PC-9 (cell line): Measurements from ENCODE around the gene CAND1. TPM values are rescaled to one million over a fixed set of nuclear protein-coding genes. Genes with fewer than 3 reads are reported as not detected.

Experiments
- BruUV-seq: library from RNA; stranded (reverse); fragments of 400-500 nt; replicated peaks from 2 replicates; lab custom pipeline; 2021; lab: Mats Ljungman, UMichigan
- CTCF ChIA-PET: fragments of 300-600 bp; sonication (Branson Sonifier 250); formaldehyde crosslinking; loops from one replicate; lab custom pipeline; 2022; ENCODE audit warnings: antibody characterized with exemption; lab: Charles Lee
- POLR2A ChIA-PET: fragments of 300-600 bp; sonication (Branson Sonifier 250); formaldehyde crosslinking; loops from one replicate; lab custom pipeline; 2022; ENCODE audit warnings: antibody characterized with exemption; ENCODE audit not compliant: unreplicated experiment; lab: Charles Lee
- DNase-seq, 2 experiments: peaks; one replicate each; pipeline versions ENCODE4 v3.0.0 to v3.0.0-alpha.2; 2015 to 2022; ENCODE audit warnings: mixed read lengths in 1 of 2
- H2AFZ ChIP-seq: fragments of 200-600 bp; sonication (generic); 2 replicates; pipeline ENCODE4 v1.8.1; 2017; ENCODE audit warnings: antibody characterized with exemption
- H3F3A ChIP-seq: fragments of 200-600 bp; sonication (generic); 2 replicates; pipeline ENCODE4 v1.8.1; 2017; ENCODE audit warnings: antibody characterized with exemption, mild to moderate bottlenecking, low read depth; ENCODE audit not compliant: insufficient read depth
- H3K27ac ChIP-seq: fragments of 200-600 bp; sonication (generic); 2 replicates; pipeline ENCODE4 v1.6.1; 2016; ENCODE audit warnings: mixed run types
- H3K27me3 ChIP-seq: fragments of 200-600 bp; sonication (generic); 2 replicates; pipeline ENCODE4 v1.6.1; 2016; ENCODE audit warnings: low read depth, mixed run types; ENCODE audit not compliant: insufficient read depth
- H3K36me3 ChIP-seq: fragments of 200-600 bp; sonication (generic); 2 replicates; pipeline ENCODE4 v1.6.1; 2016; ENCODE audit warnings: low read depth, mixed run types
- H3K4me1 ChIP-seq: fragments of 200-600 bp; sonication (generic); replicated peaks from 2 replicates; pipeline ENCODE4 v1.6.1; 2016; ENCODE audit warnings: mixed run types; ENCODE audit not compliant: insufficient read depth
- H3K4me2 ChIP-seq: fragments of 200-600 bp; sonication (generic); 2 replicates; pipeline ENCODE4 v1.6.1; 2017; ENCODE audit warnings: mixed run types
- H3K4me3 ChIP-seq: fragments of 200-600 bp; sonication (generic); 2 replicates; pipeline ENCODE4 v1.6.1; 2016; ENCODE audit warnings: mixed run types
- H3K79me2 ChIP-seq: fragments of 200-600 bp; sonication (generic); 2 replicates; pipeline ENCODE4 v1.6.1; 2017; ENCODE audit warnings: low read depth, mixed run types
- H3K9me2 ChIP-seq: fragments of 200-600 bp; sonication (generic); 2 replicates; pipeline ENCODE4 v1.8.1; 2017; ENCODE audit warnings: mild to moderate bottlenecking; ENCODE audit not compliant: insufficient read depth
- H3K9me3 ChIP-seq: fragments of 200-600 bp; sonication (generic); 2 replicates; pipeline ENCODE4 v1.8.1; 2016; ENCODE audit warnings: low read depth; ENCODE audit not compliant: insufficient read depth
- H4K20me1 ChIP-seq: fragments of 200-600 bp; sonication (generic); 2 replicates; pipeline ENCODE4 v1.8.1; 2017; ENCODE audit not compliant: insufficient read depth
- CTCF ChIP-seq: fragments of 200-600 bp; sonication (generic); conservative IDR thresholded peaks from 2 replicates; pipeline ENCODE4 v1.6.1; 2017; ENCODE audit warnings: mixed run types, antibody characterized with exemption, mild to moderate bottlenecking, moderate library complexity
- EZH2 ChIP-seq: fragments of 200-600 bp; sonication (generic); IDR thresholded peaks from 2 replicates; pipeline ENCODE4 v1.8.0; 2017; ENCODE audit warnings: antibody characterized with exemption, low read depth
- intact Hi-C: fragments of 100-400 bp; cut with micrococcal nuclease; formaldehyde crosslinking; loops from one replicate; pipeline ENCODE4 v1.10.0; 2022; ENCODE audit not compliant: unreplicated experiment
- total RNA-seq: library from RNA; stranded (reverse); gene quantifications from 2 replicates; pipeline ENCODE4 v1.2.3, GENCODE V29; 2021

Gene CAND1
- total RNA-seq, 1 experiment from 2014 or later = 169 TPM

GRCh38 chr12:67362526-67362925 is 93.4 kb downstream of the CAND1 start:
- no peak overlapping the region for H3K4me3 ChIP-seq
- intact Hi-C loops = no loop called here
- no peak overlapping the region for H3K27ac ChIP-seq
- H3K9me3 ChIP-seq = peaks cover 3% of the 10 kb centered on the region; the same call in 1 of the 2 replicates
- H3F3A ChIP-seq = no peaks in the 10 kb centered on the region; the same call in 1 of the 2 replicates
- H3K4me1 ChIP-seq = peaks cover 14% of the 10 kb centered on the region
- no peaks in the 10 kb centered on the region for H4K20me1 ChIP-seq
- CTCF ChIA-PET = no interaction called here
- no peak overlapping the region for H3K4me2 ChIP-seq
- POLR2A ChIA-PET = no interaction called here
- H3K9me2 ChIP-seq = no peaks in the 10 kb centered on the region
- H3K27me3 ChIP-seq = no peaks in the 10 kb centered on the region
- BruUV-seq = no TSS peak
- DNase-seq = no peak
- no peaks in the 10 kb centered on the region for H3K79me2 ChIP-seq
- H3K36me3 ChIP-seq = no peaks in the 10 kb centered on the region
- H2AFZ ChIP-seq = no peak overlapping the region
- TF ChIP-seq EZH2 (no peak), CTCF (no peak)

GRCh38 chr12:67364228-67364627 is 95.1 kb downstream of the CAND1 start:
- no peaks in the 10 kb centered on the region for H3K79me2 ChIP-seq
- POLR2A ChIA-PET = interaction anchor here (0.7 kb wide), 1 partner anchor 43 kb away, joined by 3 read pairs; no protein-coding TSS in a partner anchor

GRCh38 chr12:67365131-67365530 is 96.0 kb downstream of the CAND1 start:
- Histone ChIP-seq H3K4me1 (no peaks in the 10 kb centered on the region), H4K20me1 (no peaks in the 10 kb centered on the region), H3F3A (no peaks in the 10 kb centered on the region), H3K79me2 (no peaks in the 10 kb centered on the region), H3K27ac (no peak overlapping the region), H3K27me3 (no peaks in the 10 kb centered on the region), H3K9me2 (no peaks in the 10 kb centered on the region), H3K36me3 (no peaks in the 10 kb centered on the region), H3K9me3 (peaks cover 3% of the 10 kb centered on the region; the same call in 1 of the 2 replicates), H3K4me2 (no peak overlapping the region), H2AFZ (no peak overlapping the region), H3K4me3 (no peak overlapping the region)
- ChIA-PET POLR2A (interaction anchor here (0.7 kb wide), 1 partner anchor 44 kb away, joined by 3 read pairs; no protein-coding TSS in a partner anchor), CTCF (no interaction called here)
- no peak for DNase-seq
- BruUV-seq = no TSS peak
- TF ChIP-seq CTCF (no peak), EZH2 (no peak)
- intact Hi-C loops = no loop called here

More at GRCh38 chr12:67364228-67364627, 95.1 kb downstream of the CAND1 start:
- no peak overlapping the region for H2AFZ ChIP-seq
- H3K9me3 ChIP-seq = peaks cover 3% of the 10 kb centered on the region; the same call in 1 of the 2 replicates
- H3K27me3 ChIP-seq = no peaks in the 10 kb centered on the region
- H3K4me3 ChIP-seq = no peak overlapping the region
- CTCF ChIA-PET = no interaction called here
- intact Hi-C loops = no loop called here
- DNase-seq = no peak
- no peak overlapping the region for H3K27ac ChIP-seq
- no peaks in the 10 kb centered on the region for H3K9me2 ChIP-seq
- H4K20me1 ChIP-seq = no peaks in the 10 kb centered on the region
- peaks cover 4% of the 10 kb centered on the region; the same call in 1 of the 2 replicates for H3K4me1 ChIP-seq
- no peak overlapping the region for H3K4me2 ChIP-seq
- no peaks in the 10 kb centered on the region; the same call in 1 of the 2 replicates for H3F3A ChIP-seq
- no TSS peak for BruUV-seq
- H3K36me3 ChIP-seq = no peaks in the 10 kb centered on the region
- TF ChIP-seq EZH2 (no peak), CTCF (no peak)
